ENCODE measurements around the gene FOXRED1. TPM values are rescaled to one million over a fixed set of nuclear protein-coding genes. Genes with fewer than 3 reads are reported as not detected.
"Not testable (repeated sequence)": the region's sequence is repeated elsewhere in the genome, so short reads cannot be mapped to it uniquely, and the experiment has no call there.

Gene FOXRED1
- total RNA-seq, 1 donor from 2014 or later: 48.6 TPM

DNA sequence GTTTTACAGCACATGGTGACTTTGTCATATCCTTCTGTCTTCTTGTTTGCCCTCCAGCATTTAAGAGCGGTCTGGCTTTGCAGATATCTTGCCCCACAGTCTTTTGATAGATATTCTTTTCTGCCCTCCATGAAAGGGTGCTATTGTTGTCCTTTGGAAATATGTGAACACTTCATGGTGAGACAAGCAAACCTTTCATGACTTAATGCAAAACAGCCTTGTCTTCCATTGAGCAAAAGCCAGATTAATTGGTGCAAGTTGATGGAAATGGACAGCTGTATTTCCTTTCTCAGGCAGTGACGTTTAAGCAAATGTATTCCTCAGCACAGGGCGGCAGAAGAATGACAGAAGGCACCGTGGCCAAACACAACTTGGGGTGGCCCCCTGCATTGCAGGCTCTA is 39.3 kb downstream of the FOXRED1 start:
- H3K9me3 Mint-ChIP-seq: no peaks in the 10 kb centered on the region
- H3K36me3 Mint-ChIP-seq: peaks cover 6% of the 10 kb centered on the region
- H3K4me3 Mint-ChIP-seq: no peak overlapping the region
- H3K4me1 Mint-ChIP-seq: peaks cover 22% of the 10 kb centered on the region
- DNase-seq (ENCODE audit: low spot score in 2 of 2, unreplicated experiment in 2 of 2): no peak
- no peak overlapping the region for H3K27ac Mint-ChIP-seq
- no peaks in the 10 kb centered on the region for H3K27me3 Mint-ChIP-seq (ENCODE audit: low read depth)
- TF ChIP-seq, protein P1, sequence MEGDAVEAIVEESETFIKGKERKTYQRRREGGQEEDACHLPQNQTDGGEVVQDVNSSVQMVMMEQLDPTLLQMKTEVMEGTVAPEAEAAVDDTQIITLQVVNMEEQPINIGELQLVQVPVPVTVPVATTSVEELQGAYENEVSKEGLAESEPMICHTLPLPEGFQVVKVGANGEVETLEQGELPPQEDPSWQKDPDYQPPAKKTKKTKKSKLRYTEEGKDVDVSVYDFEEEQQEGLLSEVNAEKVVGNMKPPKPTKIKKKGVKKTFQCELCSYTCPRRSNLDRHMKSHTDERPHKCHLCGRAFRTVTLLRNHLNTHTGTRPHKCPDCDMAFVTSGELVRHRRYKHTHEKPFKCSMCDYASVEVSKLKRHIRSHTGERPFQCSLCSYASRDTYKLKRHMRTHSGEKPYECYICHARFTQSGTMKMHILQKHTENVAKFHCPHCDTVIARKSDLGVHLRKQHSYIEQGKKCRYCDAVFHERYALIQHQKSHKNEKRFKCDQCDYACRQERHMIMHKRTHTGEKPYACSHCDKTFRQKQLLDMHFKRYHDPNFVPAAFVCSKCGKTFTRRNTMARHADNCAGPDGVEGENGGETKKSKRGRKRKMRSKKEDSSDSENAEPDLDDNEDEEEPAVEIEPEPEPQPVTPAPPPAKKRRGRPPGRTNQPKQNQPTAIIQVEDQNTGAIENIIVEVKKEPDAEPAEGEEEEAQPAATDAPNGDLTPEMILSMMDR (IDR thresholded peaks at IDR 0.05; ENCODE audit: unreplicated experiment): no peak

GRCh38 chr11:126308771-126309170 is 39.8 kb downstream of the FOXRED1 start:
- DNase-seq (ENCODE audit: low spot score in 2 of 2, unreplicated experiment in 2 of 2); H3K27me3 Mint-ChIP-seq (ENCODE audit: low read depth); H3K4me3 Mint-ChIP-seq; H3K27ac Mint-ChIP-seq; H3K36me3 Mint-ChIP-seq; H3K9me3 Mint-ChIP-seq: not testable (repeated sequence)
- H3K4me1 Mint-ChIP-seq: peaks cover 19% of the 10 kb centered on the region

DNA sequence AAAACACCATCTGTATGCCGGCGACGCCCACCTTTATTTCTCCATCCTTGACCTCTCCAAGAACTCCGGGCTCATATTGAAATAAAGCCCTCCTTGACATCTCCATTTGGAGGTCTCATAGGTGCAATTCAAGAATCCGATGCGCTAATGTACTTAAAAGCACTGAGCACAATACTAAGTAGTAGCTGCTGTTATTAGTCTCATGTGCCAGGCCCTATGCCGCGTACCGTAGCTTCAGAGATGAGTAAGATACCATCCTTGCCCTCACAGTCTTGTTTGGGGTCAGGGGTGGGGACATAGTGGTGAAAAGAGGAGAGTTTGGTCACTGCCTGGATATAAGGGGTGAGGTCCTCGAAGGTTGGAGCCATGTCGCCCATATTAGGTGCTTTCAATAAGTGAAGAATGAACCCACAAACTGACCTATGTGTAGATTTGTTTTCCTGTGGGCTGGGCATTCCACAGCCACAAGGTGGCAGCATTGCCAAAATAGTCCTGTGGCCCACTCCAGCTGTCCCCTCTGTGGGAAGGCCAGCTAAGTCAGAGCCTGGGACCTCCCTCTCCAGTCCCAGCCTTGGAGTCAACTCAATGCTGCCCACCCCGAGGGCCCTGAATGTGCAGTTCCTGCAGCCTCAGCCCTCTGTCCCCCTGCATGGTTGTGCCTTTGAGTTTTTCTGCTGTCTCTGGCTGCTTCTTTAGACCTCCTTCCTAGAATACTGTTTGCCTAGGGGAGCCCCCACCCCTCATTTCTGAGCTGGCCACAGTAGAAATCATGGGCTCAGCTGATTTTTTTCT is 41.4 kb downstream of the FOXRED1 start:
- Mint-ChIP-seq H3K27ac (no peak overlapping the region), H3K9me3 (peaks cover 6% of the 10 kb centered on the region), H3K36me3 (peaks cover 16% of the 10 kb centered on the region), H3K4me3 (no peak overlapping the region), H3K4me1 (peaks cover 10% of the 10 kb centered on the region), H3K27me3 (ENCODE audit: low read depth) (no peaks in the 10 kb centered on the region)
- TF ChIP-seq, protein P1 (IDR thresholded peaks at IDR 0.05; ENCODE audit: unreplicated experiment): peak; percentile 82
- DNase-seq (ENCODE audit: low spot score in 2 of 2, unreplicated experiment in 2 of 2): peak; percentile 48 to 82

DNA sequence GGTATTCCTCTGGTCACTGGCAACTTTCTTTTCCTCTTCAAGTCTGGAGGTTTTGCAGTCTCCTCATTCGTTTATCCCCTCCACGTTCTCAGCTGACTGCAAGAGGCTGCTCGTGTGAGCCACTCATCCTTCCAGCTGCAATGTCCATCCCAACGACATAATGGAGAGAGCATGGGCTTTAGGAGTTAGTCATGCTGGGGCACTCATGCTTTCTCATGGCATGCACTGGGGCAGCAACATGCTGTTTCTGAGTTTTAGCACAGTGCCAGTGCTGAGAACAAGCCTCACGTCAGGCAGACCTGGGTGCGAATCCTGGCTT is 42.0 kb downstream of the FOXRED1 start:
- Mint-ChIP-seq H3K36me3 (peaks cover 18% of the 10 kb centered on the region), H3K4me1 (peaks cover 10% of the 10 kb centered on the region), H3K27ac (no peak overlapping the region), H3K27me3 (ENCODE audit: low read depth) (no peaks in the 10 kb centered on the region), H3K9me3 (peaks cover 7% of the 10 kb centered on the region), H3K4me3 (no peak overlapping the region)
- DNase-seq (ENCODE audit: low spot score in 2 of 2, unreplicated experiment in 2 of 2): no peak
- TF ChIP-seq, protein P1 (IDR thresholded peaks at IDR 0.05; ENCODE audit: unreplicated experiment): no peak

DNA sequence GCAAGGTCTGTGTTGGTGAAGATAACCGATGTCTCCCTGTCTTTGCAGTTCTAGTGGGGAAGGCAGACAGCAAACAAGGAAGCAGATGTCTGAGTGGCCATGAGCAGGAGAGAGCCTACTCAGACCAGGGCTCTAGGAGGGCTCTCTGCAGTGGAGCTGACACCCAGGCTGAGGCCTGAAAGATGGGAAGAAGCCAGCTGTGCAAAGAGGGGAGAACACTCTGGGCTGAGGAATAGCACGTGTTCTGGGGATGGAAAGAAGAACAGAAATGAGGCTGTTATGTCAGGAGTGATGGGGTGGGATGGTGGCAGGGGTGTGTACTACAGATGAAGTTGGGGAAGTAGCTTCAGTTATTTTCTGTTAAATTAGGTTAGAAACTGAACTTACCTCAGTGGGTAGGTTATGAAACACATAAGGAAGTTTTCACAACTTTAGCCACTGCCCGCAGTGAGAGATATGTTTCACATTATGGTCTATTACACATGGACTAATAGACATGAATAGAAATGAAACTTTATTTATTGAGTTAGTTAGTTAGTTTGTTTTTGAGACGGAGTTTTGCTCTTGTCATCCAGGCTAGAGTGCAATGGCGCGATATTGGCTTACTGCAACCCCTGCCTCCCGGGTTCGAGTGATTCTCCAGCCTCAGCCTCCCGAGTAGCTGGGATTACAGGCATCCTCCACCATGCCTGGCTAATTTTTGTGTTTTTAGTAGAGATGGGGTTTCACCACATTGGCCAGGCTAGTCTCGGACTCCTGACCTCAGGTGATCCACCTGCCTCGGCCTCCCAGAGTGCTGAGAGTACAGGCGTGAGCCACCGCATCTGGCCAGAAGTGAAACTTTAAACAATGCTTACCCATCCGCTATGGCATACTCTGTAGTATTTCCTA is 42.7 kb downstream of the FOXRED1 start:
- TF ChIP-seq, protein P1 (IDR thresholded peaks at IDR 0.05; ENCODE audit: unreplicated experiment): no peak
- Mint-ChIP-seq H3K27me3 (ENCODE audit: low read depth) (no peaks in the 10 kb centered on the region), H3K4me3 (no peak overlapping the region), H3K36me3 (peaks cover 23% of the 10 kb centered on the region), H3K4me1 (peaks cover 10% of the 10 kb centered on the region), H3K9me3 (peaks cover 13% of the 10 kb centered on the region), H3K27ac (no peak overlapping the region)
- no peak for DNase-seq (ENCODE audit: low spot score in 2 of 2, unreplicated experiment in 2 of 2)

- Mint-ChIP-seq H3K4me3 (no peak overlapping the region), H3K27me3 (ENCODE audit: low read depth) (no peaks in the 10 kb centered on the region), H3K27ac (no peak overlapping the region), H3K9me3 (peaks cover 13% of the 10 kb centered on the region), H3K4me1 (peaks cover 15% of the 10 kb centered on the region), H3K36me3 (peaks cover 27% of the 10 kb centered on the region)
- TF ChIP-seq, protein P1 (IDR thresholded peaks at IDR 0.05; ENCODE audit: unreplicated experiment): no peak
- DNase-seq (ENCODE audit: low spot score in 2 of 2, unreplicated experiment in 2 of 2): no peak
These were observed 44.0 kb downstream of the FOXRED1 start for GRCh38 chr11:126312961-126313360.
